IMR-90 (cell line): ENCODE data around the gene DYNLT2. TPM values are rescaled to one million over a fixed set of nuclear protein-coding genes. Genes with fewer than 3 reads are reported as not detected.

Experiments
- ATAC-seq: fragments of 200-7000 bp; cut with Tn5 transposase; 2 replicates; pipeline ENCODE4 v1.9.1; 2020; ENCODE audit warnings: low read depth, mild to moderate bottlenecking, moderate library complexity
- BruUV-seq: library from RNA; stranded (reverse); fragments of 400-500 nt; replicated peaks from 2 replicates; lab custom pipeline; 2021; lab: Mats Ljungman, UMichigan
- CTCF ChIA-PET: fragments of 300-600 bp; formaldehyde crosslinking; extraction: SDS; loops from one replicate; lab custom pipeline; 2021; ENCODE audit warnings: antibody characterized with exemption; lab: Yijun Ruan, JAX
- POLR2A ChIA-PET: fragments of 300-600 bp; sonication (Branson Sonifier 250); formaldehyde crosslinking; loops from one replicate; lab custom pipeline; 2022; ENCODE audit warnings: antibody characterized with exemption; ENCODE audit not compliant: unreplicated experiment; lab: Charles Lee
- DNase-seq: peaks from one replicate; pipeline ENCODE4 v3.0.0; 2013
- H2AFZ ChIP-seq: replicated peaks from 2 replicates; pipeline ENCODE3; 2013; ENCODE audit warnings: low read length, mild to moderate bottlenecking; ENCODE audit not compliant: poor library complexity
- H2AK5ac ChIP-seq: 2 replicates; pipeline ENCODE4 v1.6.1; 2013; ENCODE audit warnings: low read depth, low read length, inconsistent platforms
- H2AK9ac ChIP-seq: replicated peaks from 2 replicates; pipeline ENCODE3; 2013; ENCODE audit warnings: mild to moderate bottlenecking, low read depth, low read length, moderate library complexity; ENCODE audit not compliant: poor library complexity
- H2BK120ac ChIP-seq: 2 replicates; pipeline ENCODE4 v1.6.1; 2013; ENCODE audit warnings: low read depth, low read length, inconsistent platforms
- H2BK15ac ChIP-seq: 3 replicates; pipeline ENCODE4 v1.6.1; 2013; ENCODE audit warnings: low read depth, low read length, inconsistent platforms
- H2BK20ac ChIP-seq: 2 replicates; pipeline ENCODE4 v1.6.1; 2013; ENCODE audit warnings: low read depth, mild to moderate bottlenecking, inconsistent platforms, low read length, moderate library complexity
- H2BK5ac ChIP-seq: 2 replicates; pipeline ENCODE4 v1.6.1; 2013; ENCODE audit warnings: mild to moderate bottlenecking, low read depth, low read length, inconsistent platforms; ENCODE audit not compliant: poor library complexity, severe bottlenecking
- H3K14ac ChIP-seq: replicated peaks from 2 replicates; pipeline ENCODE4 v1.6.1; 2013; ENCODE audit warnings: low read depth, low read length, inconsistent platforms
- H3K18ac ChIP-seq: 2 replicates; pipeline ENCODE4 v1.6.1; 2013; ENCODE audit warnings: low read depth, low read length, control low read depth
- H3K23ac ChIP-seq: 2 replicates; pipeline ENCODE4 v1.6.1; 2013; ENCODE audit warnings: low read depth, low read length, inconsistent platforms
- H3K27ac ChIP-seq: 2 replicates; pipeline ENCODE4 v1.5.1; 2013; ENCODE audit warnings: mild to moderate bottlenecking, control low read depth, low read length; ENCODE audit not compliant: insufficient read depth
- H3K27me3 ChIP-seq: 2 replicates; pipeline ENCODE4 v1.6.1; 2013; ENCODE audit warnings: low read length; ENCODE audit not compliant: control insufficient read depth, insufficient read depth
- H3K36me3 ChIP-seq: 2 replicates; pipeline ENCODE4 v1.6.1; 2013; ENCODE audit warnings: low read length, mixed read lengths; ENCODE audit not compliant: control insufficient read depth, insufficient read depth
- H3K4ac ChIP-seq: 2 replicates; pipeline ENCODE4 v1.6.1; 2013; ENCODE audit warnings: low read depth, low read length, inconsistent platforms
- H3K4me1 ChIP-seq: 2 replicates; pipeline ENCODE4 v1.6.1; 2013; ENCODE audit warnings: low read length, mixed read lengths; ENCODE audit not compliant: control insufficient read depth, insufficient read depth
- H3K4me2 ChIP-seq: 2 replicates; pipeline ENCODE4 v1.6.1; 2013; ENCODE audit warnings: low read depth, mild to moderate bottlenecking, control low read depth, low read length, moderate library complexity
- H3K4me3 ChIP-seq: 2 replicates; pipeline ENCODE4 v1.5.1; 2013; ENCODE audit warnings: low read depth, mild to moderate bottlenecking, control low read depth, low read length, moderate library complexity; ENCODE audit not compliant: insufficient read depth
- H3K56ac ChIP-seq: 2 replicates; pipeline ENCODE4 v1.6.1; 2013; ENCODE audit warnings: low read length, inconsistent platforms; ENCODE audit not compliant: insufficient read depth; ENCODE audit errors: extremely low read depth
- H3K79me1 ChIP-seq, 2 experiments: 2 replicates each; pipeline ENCODE4 v1.6.1; 2013; ENCODE audit warnings: low read length in 2 of 2, inconsistent platforms in 1 of 2, low read depth in 1 of 2
- H3K9ac ChIP-seq: 2 replicates; pipeline ENCODE4 v1.6.1; 2013; ENCODE audit warnings: low read depth, low read length, control low read depth
- H3K9me1 ChIP-seq: 2 replicates; pipeline ENCODE4 v1.6.1; 2013; ENCODE audit warnings: low read length, inconsistent platforms; ENCODE audit not compliant: insufficient read depth
- H3K9me3 ChIP-seq: 2 replicates; pipeline ENCODE4 v1.6.1; 2013; ENCODE audit warnings: low read length; ENCODE audit not compliant: control insufficient read depth, insufficient read depth
- H4K20me1 ChIP-seq: 2 replicates; pipeline ENCODE4 v1.6.1; 2013; ENCODE audit warnings: low read length, inconsistent platforms; ENCODE audit not compliant: insufficient read depth
- H4K5ac ChIP-seq: 2 replicates; pipeline ENCODE4 v1.6.1; 2013; ENCODE audit warnings: mild to moderate bottlenecking, low read depth, low read length, control low read depth
- H4K8ac ChIP-seq, 2 experiments: 2 replicates each; pipeline ENCODE4 v1.6.1; 2013; ENCODE audit warnings: low read depth in 2 of 2, low read length in 2 of 2, control low read depth in 1 of 2, inconsistent platforms in 1 of 2
- H4K91ac ChIP-seq: 2 replicates; pipeline ENCODE4 v1.6.1; 2013; ENCODE audit warnings: low read depth, low read length, inconsistent platforms; ENCODE audit not compliant: insufficient read depth
- FOS ChIP-seq: fragments of 150-350 bp; IDR thresholded peaks from 2 replicates; pipeline ENCODE4 v1.6.1; 2016; ENCODE audit warnings: low read depth, low read length
- NFE2L2 ChIP-seq: fragments of 150-350 bp; IDR thresholded peaks from 2 replicates; pipeline ENCODE4 v1.6.1; 2016; ENCODE audit warnings: low read depth, mild to moderate bottlenecking, low read length
- RCOR1 ChIP-seq: IDR thresholded peaks from 2 replicates; pipeline ENCODE4 v1.6.1; 2012; ENCODE audit warnings: mild to moderate bottlenecking, low read length, improper control_type of control experiment; ENCODE audit not compliant: insufficient replicate concordance
- dilution Hi-C: fragments of 300-500 bp; cut with HindIII; formaldehyde crosslinking; loops from one replicate; pipeline ENCODE4 v1.14.3; 2018; ENCODE audit warnings: low sequenced_read_pairs; ENCODE audit not compliant: unreplicated experiment
- in situ Hi-C: fragments of 300-500 bp; cut with MboI; formaldehyde crosslinking; loops from 3 replicates; pipeline ENCODE4 v1.14.3; 2019; ENCODE audit warnings: low sequenced_read_pairs, inconsistent platforms, mixed read lengths
- intact Hi-C: fragments of 100-400 bp; cut with micrococcal nuclease; formaldehyde crosslinking; loops from 2 replicates; pipeline ENCODE4 v1.10.0; 2022
- polyA plus RNA-seq, 3 experiments: library from polyadenylated mRNA; depleted of rRNA; stranded (reverse); fragments of >200 nt; gene quantifications; 2 replicates each; pipeline ENCODE4 v1.2.3, GENCODE V29; 2012; ENCODE audit warnings: low replicate concordance in 1 of 3
- total RNA-seq: library from RNA; depleted of rRNA; stranded (reverse); fragments of >200 nt; gene quantifications from 2 replicates; pipeline ENCODE4 v1.2.3, GENCODE V29; 2012
- TF ChIP-seq, protein P1 (sequence below): fragments of 150-350 bp; IDR thresholded peaks from 2 replicates; pipeline ENCODE4 v1.6.1; 2016; ENCODE audit warnings: low read depth, mild to moderate bottlenecking, low read length, moderate library complexity, borderline replicate concordance

DYNLT2 gene
- total and polyA plus RNA-seq, 2 of the 4 experiments (the other 2 are of a cell fraction): 0.36 to 0.44 TPM

DNA sequence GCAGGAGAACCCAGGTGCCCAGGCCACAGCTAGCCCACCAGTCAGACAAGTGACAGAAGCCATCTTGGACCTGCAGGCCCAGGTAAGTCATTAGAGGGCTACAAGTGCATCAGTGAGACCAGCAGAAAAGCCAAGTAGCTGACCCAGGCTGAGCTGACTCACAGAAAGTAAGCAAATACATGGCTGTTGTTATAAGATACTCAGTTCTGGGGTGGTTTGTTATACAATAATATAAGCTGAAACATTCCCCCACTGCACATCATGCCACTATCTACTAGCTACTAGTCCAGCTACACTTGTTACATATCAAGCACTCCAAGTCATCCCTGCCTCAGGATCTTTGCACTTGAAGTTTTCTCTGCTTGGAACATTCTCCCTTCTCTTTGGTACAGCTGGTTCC is 10.0 kb downstream of the DYNLT2 start:
- Histone ChIP-seq H3K23ac (no peak overlapping the region), H2AK9ac (no peak overlapping the region), H4K5ac (no peak overlapping the region), H4K8ac (no peak overlapping the region), H3K9ac (no peak overlapping the region), H3K14ac (no peak overlapping the region), H3K4ac (no peak overlapping the region), H3K27ac (no peak overlapping the region), H3K18ac (no peak overlapping the region), H3K27me3 (peaks cover 4% of the 10 kb centered on the region), H2AFZ (no peak overlapping the region), H3K9me1 (no peaks in the 10 kb centered on the region), H3K79me1 (no peaks in the 10 kb centered on the region), H3K4me3 (no peak overlapping the region), H2BK20ac (no peak overlapping the region), H4K91ac (no peak overlapping the region), H2BK5ac (no peak overlapping the region), H4K20me1 (no peaks in the 10 kb centered on the region), H3K4me1 (peaks cover 2% of the 10 kb centered on the region; the same call in 1 of the 2 replicates), H3K56ac (no peak overlapping the region), H3K9me3 (no peaks in the 10 kb centered on the region), H3K36me3 (no peaks in the 10 kb centered on the region), H2BK120ac (no peak overlapping the region), H2AK5ac (no peak overlapping the region), H2BK15ac (no peak overlapping the region), H3K4me2 (no peak overlapping the region)
- BruUV-seq: no TSS peak
- dilution Hi-C loops (no loop called here), in situ Hi-C loops (no loop called here), intact Hi-C loops (no loop called here)
- DNase-seq (peak; percentile 49), ATAC-seq (peak; percentile 93)
- TF ChIP-seq, protein P1, sequence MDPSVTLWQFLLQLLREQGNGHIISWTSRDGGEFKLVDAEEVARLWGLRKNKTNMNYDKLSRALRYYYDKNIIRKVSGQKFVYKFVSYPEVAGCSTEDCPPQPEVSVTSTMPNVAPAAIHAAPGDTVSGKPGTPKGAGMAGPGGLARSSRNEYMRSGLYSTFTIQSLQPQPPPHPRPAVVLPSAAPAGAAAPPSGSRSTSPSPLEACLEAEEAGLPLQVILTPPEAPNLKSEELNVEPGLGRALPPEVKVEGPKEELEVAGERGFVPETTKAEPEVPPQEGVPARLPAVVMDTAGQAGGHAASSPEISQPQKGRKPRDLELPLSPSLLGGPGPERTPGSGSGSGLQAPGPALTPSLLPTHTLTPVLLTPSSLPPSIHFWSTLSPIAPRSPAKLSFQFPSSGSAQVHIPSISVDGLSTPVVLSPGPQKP: no peak
- TF ChIP-seq NFE2L2 (no peak), RCOR1 (no peak), FOS (no peak)
- CTCF ChIA-PET: no interaction called here
- POLR2A ChIA-PET: no interaction called here
